H9 (cell line): Measurements from ENCODE around the gene ATP5MC2. TPM values are rescaled to one million over a fixed set of nuclear protein-coding genes. Genes with fewer than 3 reads are reported as not detected.

Experiments
- DNase-seq: peaks from one replicate; pipeline ENCODE4 v3.0.0-alpha.2; 2017
- H2AFZ ChIP-seq: one replicate; pipeline ENCODE4 v1.6.1; 2013; ENCODE audit warnings: mild to moderate bottlenecking, low read length, control low read depth, moderate library complexity
- H2AK5ac ChIP-seq: 2 replicates; pipeline ENCODE4 v1.6.1; 2013; ENCODE audit warnings: low read length, control low read depth, mixed read lengths; ENCODE audit not compliant: insufficient read length
- H2BK120ac ChIP-seq: one replicate; pipeline ENCODE4 v1.6.1; 2013; ENCODE audit warnings: low read depth, mild to moderate bottlenecking, low read length, control low read depth, inconsistent platforms; ENCODE audit not compliant: poor library complexity, severe bottlenecking
- H2BK12ac ChIP-seq: 2 replicates; pipeline ENCODE4 v1.6.1; 2013; ENCODE audit warnings: low read length, control low read depth, mixed read lengths, low read depth; ENCODE audit not compliant: insufficient read length
- H2BK15ac ChIP-seq: 2 replicates; pipeline ENCODE4 v1.6.1; 2013; ENCODE audit warnings: low read depth, low read length, control low read depth
- H2BK20ac ChIP-seq: one replicate; pipeline ENCODE4 v1.6.1; 2013; ENCODE audit warnings: low read depth, mild to moderate bottlenecking, low read length, control low read depth, inconsistent platforms; ENCODE audit not compliant: poor library complexity, severe bottlenecking
- H2BK5ac ChIP-seq: 2 replicates; pipeline ENCODE4 v1.6.1; 2013; ENCODE audit warnings: low read length, control low read depth, mixed read lengths; ENCODE audit not compliant: insufficient read length
- H3K14ac ChIP-seq: 2 replicates; pipeline ENCODE4 v1.6.1; 2013; ENCODE audit warnings: low read length, control low read depth; ENCODE audit not compliant: insufficient read depth
- H3K18ac ChIP-seq: 2 replicates; pipeline ENCODE4 v1.6.1; 2013; ENCODE audit warnings: low read depth, mild to moderate bottlenecking, mixed read lengths, low read length, control low read depth; ENCODE audit not compliant: insufficient read length
- H3K23ac ChIP-seq: 2 replicates; pipeline ENCODE4 v1.6.1; 2013; ENCODE audit warnings: low read length, control low read depth, mixed read lengths, low read depth; ENCODE audit not compliant: insufficient read length
- H3K23me2 ChIP-seq: 2 replicates; pipeline ENCODE4 v1.6.1; 2013; ENCODE audit warnings: low read depth, mild to moderate bottlenecking, mixed read lengths, low read length, control low read depth; ENCODE audit not compliant: insufficient read length, poor library complexity, severe bottlenecking
- H3K27ac ChIP-seq: 2 replicates; pipeline ENCODE4 v1.5.1; 2013; ENCODE audit warnings: low read length, control low read depth, mixed read lengths, low read depth; ENCODE audit not compliant: insufficient read length
- H3K27me3 ChIP-seq: 2 replicates; pipeline ENCODE4 v1.6.1; 2013; ENCODE audit warnings: low read length, control low read depth, inconsistent platforms; ENCODE audit not compliant: insufficient read depth
- H3K4ac ChIP-seq: 2 replicates; pipeline ENCODE4 v1.6.1; 2013; ENCODE audit warnings: low read depth, mild to moderate bottlenecking, control low read depth, inconsistent platforms, low read length, moderate library complexity
- H3K4me1 ChIP-seq: 2 replicates; pipeline ENCODE4 v1.6.1; 2013; ENCODE audit warnings: low read length, control low read depth, inconsistent platforms; ENCODE audit not compliant: insufficient read depth
- H3K4me2 ChIP-seq: 2 replicates; pipeline ENCODE4 v1.6.1; 2013; ENCODE audit warnings: low read length, control low read depth, mixed read lengths; ENCODE audit not compliant: insufficient read length, insufficient read depth
- H3K56ac ChIP-seq: 2 replicates; pipeline ENCODE4 v1.6.1; 2013; ENCODE audit warnings: low read depth, mild to moderate bottlenecking, mixed read lengths, low read length, control low read depth; ENCODE audit not compliant: insufficient read length
- H3K79me1 ChIP-seq: 2 replicates; pipeline ENCODE4 v1.6.1; 2013; ENCODE audit warnings: low read depth, mild to moderate bottlenecking, moderate library complexity, low read length, control low read depth, inconsistent platforms; ENCODE audit not compliant: insufficient read depth, poor library complexity, severe bottlenecking
- H3K79me2 ChIP-seq: 2 replicates; pipeline ENCODE4 v1.6.1; 2013; ENCODE audit warnings: low read length, control low read depth, inconsistent platforms; ENCODE audit not compliant: insufficient read depth
- H3K9ac ChIP-seq: 2 replicates; pipeline ENCODE4 v1.6.1; 2013; ENCODE audit warnings: low read length, control low read depth, mixed read lengths; ENCODE audit not compliant: insufficient read length; ENCODE audit errors: extremely low read depth
- H3K9me3 ChIP-seq: one replicate; pipeline ENCODE4 v1.6.1; 2013; ENCODE audit warnings: low read depth, low read length, inconsistent platforms; ENCODE audit not compliant: control insufficient read depth
- H3T11ph ChIP-seq: one replicate; pipeline ENCODE4 v1.6.1; 2013; ENCODE audit warnings: mild to moderate bottlenecking, low read length, control low read depth, inconsistent platforms
- H4K20me1 ChIP-seq: one replicate; pipeline ENCODE4 v1.6.1; 2013; ENCODE audit not compliant: control insufficient read depth, insufficient read length, insufficient read depth
- H4K5ac ChIP-seq: 2 replicates; pipeline ENCODE4 v1.6.1; 2013; ENCODE audit warnings: low read depth, mild to moderate bottlenecking, mixed read lengths, low read length, control low read depth; ENCODE audit not compliant: insufficient read length
- H4K8ac ChIP-seq: replicated peaks from 2 replicates; pipeline ENCODE4 v1.6.1; 2013; ENCODE audit warnings: low read length, control low read depth, mixed read lengths, low read depth; ENCODE audit not compliant: insufficient read length
- H4K91ac ChIP-seq: 2 replicates; pipeline ENCODE4 v1.6.1; 2013; ENCODE audit warnings: low read depth, mild to moderate bottlenecking, moderate library complexity, mixed read lengths, low read length, control low read depth; ENCODE audit not compliant: insufficient read length
- H3K27ac Mint-ChIP-seq, 3 experiments: 2 replicates in 2 of 3; 3 replicates in 1 of 3; pipeline ENCODE4 v1.8.0; 2020 to 2021; ENCODE audit warnings: mixed read lengths in 3 of 3, mild to moderate bottlenecking in 1 of 3, moderate library complexity in 1 of 3
- H3K27me3 Mint-ChIP-seq: 2 replicates; pipeline ENCODE4 v1.8.0; 2021; ENCODE audit warnings: low read depth, mild to moderate bottlenecking, moderate library complexity, mixed read lengths
- H3K36me3 Mint-ChIP-seq, 3 experiments: 2 replicates in 2 of 3; 3 replicates in 1 of 3; pipeline ENCODE4 v1.8.0; 2020 to 2021; ENCODE audit warnings: low read depth in 3 of 3, mixed read lengths in 3 of 3; ENCODE audit not compliant: insufficient read depth in 1 of 3
- H3K4me1 Mint-ChIP-seq, 2 experiments: 2 replicates each; pipeline ENCODE4 v1.8.0; 2020; ENCODE audit warnings: mixed read lengths in 2 of 2
- H3K4me3 Mint-ChIP-seq, 2 experiments: 2 replicates in 1 of 2; 3 replicates in 1 of 2; pipeline ENCODE4 v1.8.0; 2020 to 2021; ENCODE audit warnings: mild to moderate bottlenecking in 2 of 2, mixed read lengths in 2 of 2, moderate library complexity in 1 of 2
- H3K9me3 Mint-ChIP-seq, 2 experiments: 2 replicates in 1 of 2; 3 replicates in 1 of 2; pipeline ENCODE4 v1.8.0; 2020; ENCODE audit warnings: mild to moderate bottlenecking in 2 of 2, mixed read lengths in 2 of 2, moderate library complexity in 1 of 2
- CTCF ChIP-seq: fragments of 200-600 bp; sonication (generic); conservative IDR thresholded peaks from 3 replicates; pipeline ENCODE4 v1.8.0; 2021; ENCODE audit warnings: antibody characterized with exemption, mild to moderate bottlenecking
- WGBS: extraction: QIAGEN DNeasy Blood & Tissue Kit; methylation state at CpG from one replicate; pipeline ENCODE4 v1.1.7; 2013; ENCODE audit warnings: missing lambda C conversion rate, low lambda C conversion rate, mixed read lengths; ENCODE audit not compliant: insufficient read length; ENCODE audit errors: extremely low coverage; 5-methylcytosine and 5-hydroxymethylcytosine counted together
- total RNA-seq: library from RNA; stranded (reverse); gene quantifications from 2 replicates; pipeline ENCODE4 v1.2.1, GENCODE V29; 2021

The ATP5MC2 gene
- total RNA-seq, 1 experiment from 2014 or later: 379 TPM

GRCh38 chr12:53670308-53670707 is 5.6 kb downstream of the ATP5MC2 start:
- DNase-seq: no peak
- Histone ChIP-seq H3K27ac (no peak overlapping the region), H3K79me1 (peaks cover 3% of the 10 kb centered on the region), H4K8ac (no peak overlapping the region), H3K56ac (no peak overlapping the region), H2BK20ac (no peak overlapping the region), H4K20me1 (no peaks in the 10 kb centered on the region), H2BK15ac (no peak overlapping the region), H2BK120ac (no peak overlapping the region), H4K5ac (no peak overlapping the region), H3K23me2 (peaks cover 2% of the 10 kb centered on the region), H3K79me2 (no peaks in the 10 kb centered on the region), H3K9me3 (no peaks in the 10 kb centered on the region), H3K14ac (no peak overlapping the region), H4K91ac (no peak overlapping the region), H3K18ac (no peak overlapping the region), H3T11ph (no peak overlapping the region), H2AK5ac (no peak overlapping the region), H2AFZ (no peak overlapping the region), H2BK5ac (no peak overlapping the region), H3K23ac (no peak overlapping the region), H3K9ac (no peak overlapping the region), H3K27me3 (no peaks in the 10 kb centered on the region), H3K4ac (no peak overlapping the region), H3K4me1 (peaks cover 2% of the 10 kb centered on the region), H3K4me2 (no peak overlapping the region), H2BK12ac (no peak overlapping the region)
- H3K4me1 Mint-ChIP-seq: peaks cover 6 to 11% of the 10 kb centered on the region in 2 experiments
- WGBS: no CpG with 5 or more reads among the region's 7 CpGs
- no peak overlapping the region; a peak in 2 of 7 replicates for H3K27ac Mint-ChIP-seq
- no peak overlapping the region for H3K4me3 Mint-ChIP-seq
- no peaks in the 10 kb centered on the region for H3K27me3 Mint-ChIP-seq
- peaks cover 58 to 86% (median 83%) of the 10 kb centered on the region in 3 experiments for H3K36me3 Mint-ChIP-seq
- H3K9me3 Mint-ChIP-seq: no peaks in the 10 kb centered on the region
- no peak for TF ChIP-seq CTCF
